Aorta (tissue), 5 donors: ENCODE data around the gene RMDN2. TPM values are rescaled to one million over a fixed set of nuclear protein-coding genes. Genes with fewer than 3 reads are reported as not detected.

Experiments used
- ATAC-seq: fragments of 200-7000 bp; cut with Tn5 transposase; one replicate; pipeline ENCODE4 v1.9.1; 2022; ENCODE audit warnings: moderate library complexity; ENCODE audit not compliant: low FRiP score
- DNase-seq, 2 donors: peaks; one replicate each; pipeline ENCODE4 v3.0.0-alpha.2; 2020
- H3K27ac ChIP-seq, 2 donors: one replicate each; pipeline ENCODE4 v1.5.1; 2013; ENCODE audit warnings: low read length in 2 of 2, mild to moderate bottlenecking in 2 of 2, moderate library complexity in 2 of 2, control low read depth in 1 of 2, inconsistent platforms in 1 of 2, low read depth in 1 of 2
- H3K27me3 ChIP-seq, 2 donors: one replicate each; pipeline ENCODE4 v1.6.1; 2013; ENCODE audit warnings: control low read depth in 1 of 2, low read length in 1 of 2, mild to moderate bottlenecking in 1 of 2, moderate library complexity in 1 of 2; ENCODE audit not compliant: insufficient read depth in 2 of 2, control insufficient read depth in 1 of 2
- H3K36me3 ChIP-seq, 2 donors: one replicate each; pipeline ENCODE4 v1.6.1; 2013; ENCODE audit warnings: control low read depth in 1 of 2, low read length in 1 of 2, mild to moderate bottlenecking in 1 of 2; ENCODE audit not compliant: insufficient read depth in 2 of 2, control insufficient read depth in 1 of 2
- H3K4me1 ChIP-seq, 2 donors: one replicate each; pipeline ENCODE4 v1.6.1; 2013; ENCODE audit warnings: low read length in 2 of 2, control low read depth in 1 of 2, mild to moderate bottlenecking in 1 of 2, moderate library complexity in 1 of 2; ENCODE audit not compliant: insufficient read depth in 2 of 2, control insufficient read depth in 1 of 2
- H3K4me3 ChIP-seq, 2 donors: one replicate each; pipeline ENCODE4 v1.5.1; 2013; ENCODE audit warnings: low read length in 2 of 2, control low read depth in 1 of 2, mild to moderate bottlenecking in 1 of 2
- H3K9me3 ChIP-seq: one replicate; pipeline ENCODE4 v1.6.1; 2013; ENCODE audit warnings: mild to moderate bottlenecking, low read length; ENCODE audit not compliant: control insufficient read depth
- WGBS, 2 donors: extraction: QIAGEN DNeasy Blood & Tissue Kit; methylation state at CpG; one replicate each; pipeline ENCODE4 v1.1.7; 2013; 5-methylcytosine and 5-hydroxymethylcytosine counted together
- intact Hi-C, 2 donors: fragments of 100-400 bp; cut with DNase I; formaldehyde crosslinking; loops; one replicate each; pipeline versions ENCODE4 v1.14.2 to v1.15.0; 2022
- polyA plus RNA-seq, 2 donors: library from polyadenylated mRNA; stranded (reverse); fragments of 200-250 nt; gene quantifications; one replicate each; pipeline ENCODE4 v1.2.3, GENCODE V29; 2013
- total RNA-seq, 2 donors: library from RNA; stranded (reverse); fragmentation: NEBNext Ultra II Directional; extraction: Animal tissue kit (Norgen Biotek cat#: 25700); gene quantifications; one replicate each; pipeline ENCODE4 v1.2.1, GENCODE V29; 2021
- donor health status: healthy with polysubstance abuse.
- donor health status: Bipolar disorder and iron deficiency.
- donor health status: DM: no; HTN: no; CAD: no.
- donor health status: DM: no; HTN: no; CAD: no.
- donor health status: DM: yes; HTN: yes; CAD: no.

Gene RMDN2
- total and polyA plus RNA-seq, 4 donors = 5.3 to 10.3 (median 7.4) TPM

DNA sequence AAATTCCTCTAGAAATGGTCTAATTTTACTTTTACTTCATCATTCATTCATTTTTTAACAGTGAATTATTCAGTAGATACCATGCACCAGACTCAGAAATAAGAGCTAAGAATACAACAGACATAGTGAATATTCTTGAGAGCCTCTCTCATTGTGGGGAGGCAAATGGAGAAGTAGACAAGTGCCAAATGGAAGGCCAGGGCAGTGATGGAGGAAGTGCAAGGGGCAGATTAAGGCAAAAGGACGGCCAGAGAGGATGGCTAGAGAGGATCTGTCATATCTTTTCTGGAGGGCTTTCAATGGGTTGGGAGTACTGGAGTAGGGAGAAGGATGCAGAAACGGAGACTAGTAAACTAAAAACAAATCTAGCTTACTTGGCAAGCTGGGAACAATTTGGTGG is 19.0 kb upstream of the RMDN2 start:
- 70% methylated on average over 2 of the region's 2 CpGs for WGBS, 2 donors
- no peaks in the 10 kb centered on the region for H3K9me3 ChIP-seq
- DNase-seq (no peak), ATAC-seq (no peak)
- H3K27me3 ChIP-seq = no peaks in the 10 kb centered on the region
- no peaks in the 10 kb centered on the region for H3K36me3 ChIP-seq
- no peaks in the 10 kb centered on the region for H3K4me1 ChIP-seq
- no peak overlapping the region for H3K27ac ChIP-seq
- H3K4me3 ChIP-seq = no peak overlapping the region
- intact Hi-C loops = no loop called here

GRCh38 chr2:37907501-37908225 is 17.4 kb upstream of the RMDN2 start:
- Histone ChIP-seq H3K4me3 (no peak overlapping the region), H3K4me1 (no peaks in the 10 kb centered on the region), H3K27me3 (no peaks in the 10 kb centered on the region), H3K9me3 (no peaks in the 10 kb centered on the region), H3K36me3 (no peaks in the 10 kb centered on the region), H3K27ac (no peak overlapping the region)
- ATAC-seq = no peak
- DNase-seq = no peak
- intact Hi-C loops = no loop called here
- 68 to 78% methylated on average over 4 to 5 of the region's 5 CpGs for WGBS, 2 donors

DNA sequence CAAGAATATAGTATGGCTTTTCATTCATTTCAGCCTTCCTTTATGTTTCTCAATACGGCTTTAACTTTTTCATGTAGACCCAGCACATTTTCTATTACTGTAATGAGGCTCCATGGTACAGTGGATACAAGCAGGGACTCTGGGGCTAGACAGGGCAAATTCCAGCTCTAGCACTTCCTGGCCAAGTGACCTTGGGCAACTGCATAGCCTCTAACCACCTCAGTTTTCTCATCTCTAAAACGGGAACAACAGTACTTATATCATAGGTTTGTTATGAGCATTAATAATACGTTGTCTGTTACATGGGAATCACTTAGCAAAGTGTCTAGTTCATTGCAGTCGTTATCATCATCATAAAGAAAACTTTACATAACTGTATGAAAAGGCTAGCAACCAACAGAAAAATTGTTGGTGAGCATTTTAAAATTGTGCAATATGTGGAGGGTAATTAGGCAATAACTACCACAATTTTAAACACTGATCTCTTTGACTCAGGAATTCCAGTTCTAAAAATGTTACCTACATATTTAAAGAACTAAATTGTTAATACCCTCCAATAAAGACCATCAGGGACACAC is 13.7 kb upstream of the RMDN2 start:
- 92% methylated on average over 4 of the region's 4 CpGs for WGBS, 2 donors
- H3K27ac ChIP-seq = no peak overlapping the region

DNA sequence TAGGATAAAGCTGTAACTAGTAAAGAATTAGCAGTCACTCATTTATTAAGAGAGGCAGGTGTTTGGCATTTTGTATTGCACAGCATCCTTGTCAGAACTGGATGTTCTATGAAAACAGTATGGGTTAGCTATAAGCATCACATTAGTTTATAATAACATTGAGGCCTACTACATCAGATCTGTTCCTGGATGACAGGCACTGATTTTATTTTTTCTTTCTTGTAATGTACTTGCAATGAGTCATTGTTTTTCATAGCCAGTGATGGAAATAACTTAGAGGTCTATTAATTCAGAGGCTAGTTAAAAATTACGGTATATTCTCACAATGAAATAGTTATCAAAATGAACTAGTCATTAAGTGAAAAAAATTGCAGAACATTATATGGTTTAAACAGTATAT is 13.0 kb upstream of the RMDN2 start:
- no peak for DNase-seq
- no peaks in the 10 kb centered on the region for H3K36me3 ChIP-seq
- intact Hi-C loops = no loop called here
- peaks cover 0 to under 1% of the 10 kb centered on the region in 2 donors for H3K4me1 ChIP-seq
- 0 to 3% methylated on average over 1 of the region's 1 CpG for WGBS, 2 donors
- H3K27ac ChIP-seq = no peak overlapping the region
- no peaks in the 10 kb centered on the region for H3K9me3 ChIP-seq
- no peak overlapping the region for H3K4me3 ChIP-seq
- no peaks in the 10 kb centered on the region for H3K27me3 ChIP-seq
- ATAC-seq = no peak

More for the DNA sequence above, 13.7 kb upstream of the RMDN2 start:
- no peaks in the 10 kb centered on the region for H3K9me3 ChIP-seq
- H3K4me3 ChIP-seq = no peak overlapping the region
- DNase-seq (no peak), ATAC-seq (no peak)
- intact Hi-C loops = no loop called here
- H3K4me1 ChIP-seq = no peaks in the 10 kb centered on the region
- H3K27me3 ChIP-seq = no peaks in the 10 kb centered on the region
- no peaks in the 10 kb centered on the region for H3K36me3 ChIP-seq

DNA sequence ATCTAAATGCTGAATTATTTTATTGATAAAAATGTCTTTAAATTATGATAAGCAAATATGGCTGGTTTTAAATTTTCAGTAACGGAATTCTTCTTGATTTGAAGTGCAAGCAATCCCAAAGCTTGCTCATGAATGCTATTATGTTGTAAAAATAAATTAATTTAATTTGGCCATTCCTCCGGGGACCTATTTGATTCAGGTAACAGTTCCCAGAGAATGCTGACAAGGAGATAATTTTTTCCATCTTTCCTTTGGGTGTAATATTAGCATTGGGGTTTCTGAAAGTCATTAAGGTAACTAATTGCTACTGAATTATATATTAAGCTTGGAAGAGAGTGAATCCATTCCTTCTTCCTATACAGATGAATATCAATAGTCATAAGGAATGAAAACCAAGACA is 12.5 kb upstream of the RMDN2 start:
- no peak for DNase-seq
- intact Hi-C loops = no loop called here

GRCh38 chr2:37914340-37914739 is 10.7 kb upstream of the RMDN2 start:
- no peaks in the 10 kb centered on the region for H3K36me3 ChIP-seq
- intact Hi-C loops = no loop called here
- WGBS, 2 donors = 94 to 97% methylated on average over 5 of the region's 5 CpGs
- H3K27me3 ChIP-seq = no peaks in the 10 kb centered on the region
- no peak overlapping the region for H3K27ac ChIP-seq
- no peak overlapping the region for H3K4me3 ChIP-seq
- peaks cover 0 to 3% of the 10 kb centered on the region in 2 donors for H3K4me1 ChIP-seq
- no peaks in the 10 kb centered on the region for H3K9me3 ChIP-seq
- ATAC-seq (no peak), DNase-seq (no peak)

More for the DNA sequence above, 12.5 kb upstream of the RMDN2 start:
- H3K9me3 ChIP-seq = no peaks in the 10 kb centered on the region
- no peaks in the 10 kb centered on the region for H3K27me3 ChIP-seq
- ATAC-seq = no peak
- no peak overlapping the region for H3K27ac ChIP-seq
- peaks cover 0 to 3% of the 10 kb centered on the region in 2 donors for H3K4me1 ChIP-seq
- H3K4me3 ChIP-seq = no peak overlapping the region
- H3K36me3 ChIP-seq = no peaks in the 10 kb centered on the region
- 95% methylated on average over 2 of the region's 2 CpGs for WGBS, 2 donors

- intact Hi-C loops = no loop called here
- ATAC-seq (no peak), DNase-seq (no peak)
- no peaks in the 10 kb centered on the region for H3K27me3 ChIP-seq
- no peaks in the 10 kb centered on the region for H3K9me3 ChIP-seq
- H3K27ac ChIP-seq = no peak overlapping the region
- WGBS, 2 donors = 77 to 87% methylated on average over 5 of the region's 5 CpGs
- H3K36me3 ChIP-seq = no peaks in the 10 kb centered on the region
- H3K4me3 ChIP-seq = no peak overlapping the region
- H3K4me1 ChIP-seq = peaks cover 0 to 3% of the 10 kb centered on the region in 2 donors
Observed at GRCh38 chr2:37915773-37916172, 9.3 kb upstream of the RMDN2 start.

DNA sequence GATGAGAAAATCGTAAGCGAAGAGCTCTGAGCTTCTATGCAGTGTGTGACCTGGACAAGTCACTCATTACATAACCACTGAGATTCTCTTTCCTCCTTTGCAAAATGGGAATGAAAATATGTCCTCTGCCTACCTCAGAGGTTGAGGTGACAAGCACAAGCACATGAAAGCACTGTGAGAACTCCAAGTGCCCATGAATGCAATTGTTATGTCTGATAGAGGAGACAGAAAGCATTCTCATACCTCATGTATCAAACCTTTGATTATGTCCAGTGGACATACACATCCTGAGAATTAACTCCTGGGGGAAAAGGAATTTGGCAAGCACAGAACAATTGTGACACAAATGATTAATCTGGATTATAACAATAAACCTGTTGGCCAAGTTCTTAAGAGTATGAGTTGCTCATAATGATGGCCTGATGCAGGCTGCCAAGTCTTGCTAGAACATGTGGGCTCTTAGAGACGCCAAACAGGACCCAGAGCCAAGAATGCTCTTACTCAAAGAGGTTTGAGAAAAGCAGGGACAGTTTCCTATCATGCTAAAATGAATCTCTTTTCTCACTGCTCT is 8.5 kb upstream of the RMDN2 start:
- no peaks in the 10 kb centered on the region for H3K36me3 ChIP-seq
- ATAC-seq (peak; percentile 79), DNase-seq (peak in 1 of 2 donors; percentile 79)
- no peaks in the 10 kb centered on the region for H3K27me3 ChIP-seq
- 40 to 46% methylated on average over 3 of the region's 3 CpGs for WGBS, 2 donors
- H3K4me1 ChIP-seq = peaks cover 0 to 3% of the 10 kb centered on the region in 2 donors
- no peaks in the 10 kb centered on the region for H3K9me3 ChIP-seq
- H3K27ac ChIP-seq = no peak overlapping the region
- intact Hi-C loops = no loop called here
- H3K4me3 ChIP-seq = no peak overlapping the region
